ENCODE results near the gene KLF15. TPM values are rescaled to one million over a fixed set of nuclear protein-coding genes. Genes with fewer than 3 reads are reported as not detected.

The KLF15 gene
- total and polyA plus RNA-seq, 4 experiments from 2014 or later = 0.67 to 0.72 TPM; not detected in 2

- intact Hi-C loops (cut with micrococcal nuclease) = no loop called here
- H3K9me3 Mint-ChIP-seq = no peaks in the 10 kb centered on the region
- Histone ChIP-seq H3K9me3 (ENCODE audit: control insufficient read depth in 1 of 2, low read length in 2 of 2) (no peaks in the 10 kb centered on the region), H3K36me3 (ENCODE audit: insufficient read depth, low read length) (no peaks in the 10 kb centered on the region), H3K4me3 (ENCODE audit: low read length in 2 of 2) (no peak overlapping the region), H3K27ac (ENCODE audit: low read depth, low read length) (no peak overlapping the region), H3K4me1 (ENCODE audit: insufficient read depth, low read length) (no peaks in the 10 kb centered on the region), H3K27me3 (ENCODE audit: insufficient read depth, low read length) (no peaks in the 10 kb centered on the region)
- ChIA-PET POLR2A (ENCODE audit: partially characterized antibody) (no interaction called here), CTCF (ENCODE audit: partially characterized antibody) (no interaction called here)
- peaks cover 5% of the 10 kb centered on the region in 2 donors for H3K27me3 Mint-ChIP-seq
- no peak overlapping the region for H3K27ac Mint-ChIP-seq
- H3K4me3 Mint-ChIP-seq = no peak overlapping the region
- no peaks in the 10 kb centered on the region for H3K4me1 Mint-ChIP-seq
- no peaks in the 10 kb centered on the region for H3K36me3 Mint-ChIP-seq
- DNase-seq = no peak
These were observed 47.1 kb downstream of the KLF15 start for GRCh38 chr3:126309861-126310655.

DNA sequence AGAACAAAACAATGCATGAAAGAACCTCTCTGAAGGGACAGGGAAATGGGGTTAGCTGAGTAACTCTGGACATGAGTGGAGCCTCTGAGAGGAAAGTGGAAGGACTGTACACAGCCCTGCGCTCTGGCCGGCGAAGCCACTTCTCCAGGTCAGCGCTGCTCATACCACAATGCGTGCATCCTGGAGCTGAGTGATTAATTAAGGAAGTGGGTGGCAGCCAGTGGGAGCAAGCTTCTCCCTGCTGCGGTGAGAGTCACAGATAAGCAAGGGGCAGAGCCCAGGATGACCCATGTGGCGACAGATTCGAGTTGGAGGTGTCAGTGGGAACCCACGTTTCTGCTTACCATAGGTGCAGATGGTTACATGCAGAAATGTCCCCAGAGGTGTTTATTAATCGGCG is 48.0 kb downstream of the KLF15 start:
- ChIA-PET CTCF (ENCODE audit: partially characterized antibody) (no interaction called here), POLR2A (ENCODE audit: partially characterized antibody) (no interaction called here)
- Mint-ChIP-seq H3K9me3 (peaks cover 0 to 8% (median 4%) of the 10 kb centered on the region in 8 donors), H3K4me1 (no peaks in the 10 kb centered on the region), H3K36me3 (no peaks in the 10 kb centered on the region), H3K27ac (no peak overlapping the region), H3K27me3 (peaks cover 5% of the 10 kb centered on the region in 2 donors), H3K4me3 (no peak overlapping the region)
- no peaks in the 10 kb centered on the region for H3K36me3 ChIP-seq (ENCODE audit: insufficient read depth, low read length)
- no peaks in the 10 kb centered on the region for H3K9me3 ChIP-seq (ENCODE audit: control insufficient read depth in 1 of 2, low read length in 2 of 2)
- H3K27me3 ChIP-seq (ENCODE audit: insufficient read depth, low read length) = no peaks in the 10 kb centered on the region
- H3K4me3 ChIP-seq (ENCODE audit: low read length in 2 of 2) = no peak overlapping the region
- intact Hi-C loops (cut with micrococcal nuclease) = no loop called here
- DNase-seq = no peak
- H3K27ac ChIP-seq (ENCODE audit: low read depth, low read length) = no peak overlapping the region
- H3K4me1 ChIP-seq (ENCODE audit: insufficient read depth, low read length) = no peaks in the 10 kb centered on the region

DNA sequence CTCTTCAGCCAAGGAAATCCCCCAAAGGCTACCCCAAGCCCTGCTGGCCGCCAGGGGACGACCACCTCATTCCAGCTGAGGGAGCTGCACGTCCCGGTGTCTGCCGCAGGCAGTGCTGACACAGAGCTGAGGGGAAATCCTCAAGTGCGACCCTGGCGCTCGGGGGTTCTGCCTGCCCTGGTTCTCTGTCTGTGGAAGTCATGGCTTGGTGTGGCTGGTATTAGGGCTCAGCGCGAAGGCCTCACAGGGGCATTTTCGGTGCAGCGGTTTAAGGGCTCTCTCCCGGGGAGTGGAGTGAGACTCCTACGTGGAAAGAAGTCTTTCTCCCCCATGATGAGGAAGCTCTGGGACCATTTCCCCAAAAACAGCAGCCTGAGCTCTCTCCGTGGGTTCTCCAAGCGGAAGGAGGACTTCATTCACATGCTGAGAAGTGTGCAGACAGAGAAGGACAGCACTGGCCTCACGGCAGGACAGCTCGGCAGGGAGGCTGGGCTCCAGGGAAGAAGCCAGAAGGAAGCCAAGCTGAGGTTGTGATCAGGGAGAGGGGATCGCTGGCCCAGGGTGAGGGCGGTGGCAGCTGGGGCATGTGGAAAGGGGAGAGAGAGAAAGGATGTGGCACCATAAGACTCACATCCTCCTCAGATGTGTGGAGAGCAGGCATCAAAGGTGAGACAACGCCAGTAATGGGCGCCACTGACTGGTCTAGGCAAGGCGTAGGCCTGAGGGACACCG is 48.6 kb downstream of the KLF15 start:
- no peak for DNase-seq
- no peaks in the 10 kb centered on the region for H3K4me1 ChIP-seq (ENCODE audit: insufficient read depth, low read length)
- no peak overlapping the region for H3K27ac ChIP-seq (ENCODE audit: low read depth, low read length)
- ChIA-PET POLR2A (ENCODE audit: partially characterized antibody) (no interaction called here), CTCF (ENCODE audit: partially characterized antibody) (no interaction called here)
- peaks cover 2 to 14% (median 9%) of the 10 kb centered on the region in 8 donors for H3K9me3 Mint-ChIP-seq
- peak overlapping the region in 1 of 7 donors; percentile 17 for H3K27ac Mint-ChIP-seq
- H3K36me3 Mint-ChIP-seq = no peaks in the 10 kb centered on the region
- no peaks in the 10 kb centered on the region for H3K9me3 ChIP-seq (ENCODE audit: control insufficient read depth in 1 of 2, low read length in 2 of 2)
- no peak overlapping the region for H3K4me3 Mint-ChIP-seq
- H3K4me1 Mint-ChIP-seq = no peaks in the 10 kb centered on the region
- no peaks in the 10 kb centered on the region for H3K36me3 ChIP-seq (ENCODE audit: insufficient read depth, low read length)
- intact Hi-C loops (cut with micrococcal nuclease) = no loop called here
- H3K27me3 Mint-ChIP-seq = peaks cover 5% of the 10 kb centered on the region in 2 donors
- no peaks in the 10 kb centered on the region for H3K27me3 ChIP-seq (ENCODE audit: insufficient read depth, low read length)
- H3K4me3 ChIP-seq (ENCODE audit: low read length in 2 of 2) = no peak overlapping the region

GRCh38 chr3:126307591-126308393 is 49.4 kb downstream of the KLF15 start:
- peaks cover 0 to 3% of the 10 kb centered on the region in 2 donors for H3K36me3 Mint-ChIP-seq
- H3K36me3 ChIP-seq (ENCODE audit: insufficient read depth, low read length) = no peaks in the 10 kb centered on the region
- intact Hi-C loops (cut with micrococcal nuclease) = no loop called here
- H3K4me1 Mint-ChIP-seq = no peaks in the 10 kb centered on the region
- DNase-seq = no peak
- H3K4me3 ChIP-seq (ENCODE audit: low read length in 2 of 2) = no peak overlapping the region
- no peaks in the 10 kb centered on the region for H3K4me1 ChIP-seq (ENCODE audit: insufficient read depth, low read length)
- no peak overlapping the region for H3K27ac Mint-ChIP-seq
- peaks cover 0 to 3% of the 10 kb centered on the region in 2 donors for H3K9me3 ChIP-seq (ENCODE audit: control insufficient read depth in 1 of 2, low read length in 2 of 2)
- ChIA-PET POLR2A (ENCODE audit: partially characterized antibody) (no interaction called here), CTCF (ENCODE audit: partially characterized antibody) (no interaction called here)
- H3K27me3 ChIP-seq (ENCODE audit: insufficient read depth, low read length) = no peaks in the 10 kb centered on the region
- H3K27me3 Mint-ChIP-seq = peaks cover 5% of the 10 kb centered on the region in 2 donors
- H3K27ac ChIP-seq (ENCODE audit: low read depth, low read length) = no peak overlapping the region
- peaks cover 3 to 22% (median 15%) of the 10 kb centered on the region in 8 donors for H3K9me3 Mint-ChIP-seq
- H3K4me3 Mint-ChIP-seq = no peak overlapping the region

GRCh38 chr3:126306888-126307482 is 50.2 kb downstream of the KLF15 start:
- Histone ChIP-seq H3K27ac (ENCODE audit: low read depth, low read length) (no peak overlapping the region), H3K9me3 (ENCODE audit: control insufficient read depth in 1 of 2, low read length in 2 of 2) (peaks cover 0 to 3% of the 10 kb centered on the region in 2 donors), H3K27me3 (ENCODE audit: insufficient read depth, low read length) (no peaks in the 10 kb centered on the region), H3K4me1 (ENCODE audit: insufficient read depth, low read length) (no peaks in the 10 kb centered on the region), H3K36me3 (ENCODE audit: insufficient read depth, low read length) (no peaks in the 10 kb centered on the region), H3K4me3 (ENCODE audit: low read length in 2 of 2) (no peak overlapping the region)
- Mint-ChIP-seq H3K27me3 (peaks cover 5% of the 10 kb centered on the region in 2 donors), H3K4me3 (peak overlapping the region in 1 of 8 donors; percentile 18), H3K27ac (no peak overlapping the region), H3K36me3 (peaks cover 0 to 3% of the 10 kb centered on the region in 2 donors), H3K4me1 (no peaks in the 10 kb centered on the region), H3K9me3 (peaks cover 3 to 30% (median 16%) of the 10 kb centered on the region in 8 donors)
- intact Hi-C loops (cut with micrococcal nuclease) = no loop called here
- ChIA-PET POLR2A (ENCODE audit: partially characterized antibody) (no interaction called here), CTCF (ENCODE audit: partially characterized antibody) (no interaction called here)
- no peak for DNase-seq

DNA sequence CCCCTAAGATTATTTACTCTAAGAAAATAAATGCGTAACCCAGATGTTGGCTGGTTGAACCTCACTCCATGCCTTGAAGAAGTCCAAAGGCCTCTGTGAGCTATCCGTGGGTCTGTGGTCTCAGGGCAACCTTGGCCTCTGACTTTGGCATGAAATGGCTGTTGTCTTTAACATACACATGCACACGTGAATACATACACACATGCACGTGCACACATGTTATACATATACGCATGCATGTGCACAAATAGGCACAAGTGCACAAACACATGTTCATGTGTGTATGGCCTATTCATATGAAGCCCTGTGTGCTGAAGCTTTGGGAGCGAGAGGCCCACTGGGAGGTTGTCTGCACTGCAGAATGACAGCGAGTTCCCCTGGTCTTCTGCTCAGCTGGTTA is 50.8 kb downstream of the KLF15 start:
- CTCF ChIA-PET (ENCODE audit: partially characterized antibody) = no interaction called here
- Histone ChIP-seq H3K4me3 (ENCODE audit: low read length in 2 of 2) (no peak overlapping the region), H3K36me3 (ENCODE audit: insufficient read depth, low read length) (no peaks in the 10 kb centered on the region), H3K27ac (ENCODE audit: low read depth, low read length) (no peak overlapping the region), H3K4me1 (ENCODE audit: insufficient read depth, low read length) (no peaks in the 10 kb centered on the region), H3K9me3 (ENCODE audit: control insufficient read depth in 1 of 2, low read length in 2 of 2) (peaks cover 0 to 3% of the 10 kb centered on the region in 2 donors), H3K27me3 (ENCODE audit: insufficient read depth, low read length) (no peaks in the 10 kb centered on the region)
- peaks cover 0 to 3% of the 10 kb centered on the region in 2 donors for H3K36me3 Mint-ChIP-seq
- H3K4me1 Mint-ChIP-seq = no peaks in the 10 kb centered on the region
- H3K27ac Mint-ChIP-seq = no peak overlapping the region
- intact Hi-C loops (cut with micrococcal nuclease) = no loop called here
- H3K4me3 Mint-ChIP-seq = no peak overlapping the region
- peaks cover 5% of the 10 kb centered on the region in 2 donors for H3K27me3 Mint-ChIP-seq
- POLR2A ChIA-PET (ENCODE audit: partially characterized antibody) = no interaction called here
- DNase-seq = no peak
- H3K9me3 Mint-ChIP-seq = peaks cover 3 to 30% (median 16%) of the 10 kb centered on the region in 8 donors

GRCh38 chr3:126305427-126305826 is 51.8 kb downstream of the KLF15 start:
- ChIA-PET CTCF (ENCODE audit: partially characterized antibody) (no interaction called here), POLR2A (ENCODE audit: partially characterized antibody) (no interaction called here)
- Mint-ChIP-seq H3K9me3 (peaks cover 3 to 30% (median 18%) of the 10 kb centered on the region in 8 donors), H3K36me3 (peaks cover 0 to 3% of the 10 kb centered on the region in 2 donors), H3K4me1 (no peaks in the 10 kb centered on the region), H3K27me3 (peaks cover 5% of the 10 kb centered on the region in 2 donors), H3K27ac (no peak overlapping the region), H3K4me3 (no peak overlapping the region)
- Histone ChIP-seq H3K27ac (ENCODE audit: low read depth, low read length) (no peak overlapping the region), H3K4me1 (ENCODE audit: insufficient read depth, low read length) (no peaks in the 10 kb centered on the region), H3K9me3 (ENCODE audit: control insufficient read depth in 1 of 2, low read length in 2 of 2) (peaks cover 0 to 3% of the 10 kb centered on the region in 2 donors), H3K4me3 (ENCODE audit: low read length in 2 of 2) (no peak overlapping the region), H3K27me3 (ENCODE audit: insufficient read depth, low read length) (no peaks in the 10 kb centered on the region), H3K36me3 (ENCODE audit: insufficient read depth, low read length) (no peaks in the 10 kb centered on the region)
- intact Hi-C loops (cut with micrococcal nuclease) = no loop called here
- no peak for DNase-seq

All from CD4-positive, alpha-beta memory T cell (primary cell).